GM12892 (cell line): ENCODE results near the gene ZNF805.
A peak's percentile ranks its signal among the peaks of the same experiment; 100 is the strongest.

Experiments
- POLR2A ChIP-seq: IDR thresholded peaks from 2 replicates; pipeline ENCODE4 v1.6.1; 2011; ENCODE audit warnings: low read depth, low read length, control low read depth
- POLR2AphosphoS5 ChIP-seq: IDR thresholded peaks from 2 replicates; pipeline ENCODE4 v1.6.1; 2011; ENCODE audit warnings: low read depth, low read length, control low read depth
- TAF1 ChIP-seq: IDR thresholded peaks from 2 replicates; pipeline ENCODE4 v1.6.1; 2011; ENCODE audit warnings: low read depth, mild to moderate bottlenecking, control low read depth, low read length, borderline replicate concordance

DNA sequence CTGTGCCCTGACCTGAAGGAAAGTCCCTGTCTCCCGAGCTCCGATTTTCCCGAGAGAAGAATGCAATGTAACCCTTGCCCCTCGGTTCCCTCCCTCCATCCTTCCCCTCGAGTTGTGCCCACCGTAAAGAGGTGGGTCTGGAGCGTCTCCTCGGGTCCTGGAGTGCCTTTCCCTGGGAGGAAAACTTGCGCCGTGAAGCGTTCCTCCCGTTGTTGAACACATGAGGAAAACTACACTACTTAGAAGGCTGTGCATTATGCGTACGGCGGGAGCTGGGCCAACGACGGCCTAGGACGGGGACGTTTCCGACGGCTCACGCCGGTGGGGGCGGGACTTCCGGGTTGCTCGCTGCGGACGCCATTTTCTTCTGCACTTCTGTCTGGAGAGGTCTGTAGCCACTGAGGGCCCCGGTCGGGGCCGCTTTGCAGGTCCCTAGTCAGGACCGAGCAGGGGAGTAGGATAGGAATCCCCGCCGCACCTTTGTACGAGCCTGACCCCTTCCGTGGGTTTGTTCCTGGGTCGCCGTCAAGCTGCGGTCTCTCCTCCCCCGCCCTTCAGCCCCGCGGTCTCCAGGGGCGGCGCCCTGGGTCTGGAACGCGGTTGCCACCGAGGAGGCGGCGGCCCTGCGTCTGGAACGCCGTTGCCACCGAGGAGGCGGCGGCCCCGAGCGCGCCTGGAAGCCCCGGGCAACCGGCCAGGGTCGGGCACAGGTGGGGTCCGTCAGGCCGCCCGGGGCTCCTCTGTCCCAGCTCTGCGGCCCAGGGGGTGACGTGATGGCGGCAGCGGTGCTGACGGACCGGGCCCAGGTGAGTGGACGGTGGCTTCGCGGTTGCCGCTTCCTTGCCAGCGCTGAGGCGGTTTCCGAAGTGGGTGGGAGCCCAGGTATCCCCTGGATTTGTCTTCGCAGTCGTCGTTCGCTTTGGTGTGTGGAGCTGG lies 49.0 kb upstream of the ZNF805 start, which contains the start of gene ZNF264:
- TF ChIP-seq POLR2A (peak; percentile 85), POLR2AphosphoS5 (peak; percentile 87), TAF1 (peak; percentile 53; the same call in 1 of the 2 replicates)
